H1 (cell line): Measurements from ENCODE around the gene FIP1L1. TPM values are rescaled to one million over a fixed set of nuclear protein-coding genes. Genes with fewer than 3 reads are reported as not detected.

Experiments
- CTCF ChIA-PET: fragments of 300-600 bp; sonication (Branson Sonifier 250); formaldehyde crosslinking; loops from one replicate; lab custom pipeline; 2021; ENCODE audit not compliant: partially characterized antibody; lab: Charles Lee
- POLR2A ChIA-PET: fragments of 300-600 bp; sonication (Branson Sonifier 250); formaldehyde crosslinking; loops from one replicate; lab custom pipeline; 2021; ENCODE audit warnings: inconsistent platforms; ENCODE audit not compliant: partially characterized antibody; lab: Charles Lee
- DNase-seq, 2 experiments: peaks; one replicate each; pipeline versions ENCODE4 v3.0.0 to v3.0.0-alpha.2; 2010 to 2022; ENCODE audit warnings: low spot score in 2 of 2, low read depth in 1 of 2, mixed read lengths in 1 of 2
- FAIRE-seq: peaks from 2 replicates; lab custom pipeline; 2011; peaks lifted over from hg19 to GRCh38; lab: Jason Lieb, UNC
- H2AFZ ChIP-seq: 2 replicates; pipeline ENCODE4 v1.8.1; 2012; ENCODE audit warnings: low read length, inconsistent platforms
- H2AK5ac ChIP-seq: 2 replicates; pipeline ENCODE4 v1.6.1; 2013; ENCODE audit warnings: low read depth, low read length
- H2BK120ac ChIP-seq: replicated peaks from 2 replicates; pipeline ENCODE3; 2013; ENCODE audit warnings: low read depth, low read length, inconsistent platforms
- H2BK12ac ChIP-seq: 2 replicates; pipeline ENCODE4 v1.6.1; 2013; ENCODE audit warnings: low read depth, low read length
- H2BK15ac ChIP-seq: 2 replicates; pipeline ENCODE4 v1.6.1; 2013; ENCODE audit warnings: low read length
- H2BK20ac ChIP-seq: 2 replicates; pipeline ENCODE4 v1.6.1; 2013; ENCODE audit warnings: low read length
- H2BK5ac ChIP-seq: 2 replicates; pipeline ENCODE4 v1.6.1; 2013; ENCODE audit warnings: low read depth, low read length
- H3K14ac ChIP-seq: 2 replicates; pipeline ENCODE4 v1.6.1; 2013; ENCODE audit warnings: inconsistent platforms; ENCODE audit not compliant: insufficient read length
- H3K18ac ChIP-seq: 2 replicates; pipeline ENCODE4 v1.6.1; 2013; ENCODE audit warnings: low read length; ENCODE audit errors: extremely low read depth
- H3K23ac ChIP-seq: 2 replicates; pipeline ENCODE4 v1.6.1; 2013; ENCODE audit warnings: inconsistent platforms; ENCODE audit not compliant: insufficient read length
- H3K23me2 ChIP-seq: 2 replicates; pipeline ENCODE4 v1.6.1; 2013; ENCODE audit warnings: low read depth, low read length
- H3K27ac ChIP-seq: 2 replicates; pipeline ENCODE4 v1.6.1; 2011; ENCODE audit warnings: low read depth, low read length, inconsistent platforms
- H3K27me3 ChIP-seq, 4 experiments: replicated peaks in 1 of 4; 1 replicate in 1 of 4; 2 replicates in 3 of 4; pipeline versions ENCODE4 v1.6.1 to v1.8.1; 2011 to 2013; ENCODE audit warnings: low read length in 3 of 4, mild to moderate bottlenecking in 3 of 4, inconsistent platforms in 2 of 4, mixed read lengths in 2 of 4, moderate library complexity in 1 of 4; ENCODE audit not compliant: control insufficient read depth in 3 of 4, insufficient read depth in 3 of 4; ENCODE audit errors: extremely low read depth in 1 of 4
- H3K36me3 ChIP-seq, 4 experiments: 2 replicates each; pipeline versions ENCODE4 v1.6.1 to v1.8.1; 2011 to 2013; ENCODE audit warnings: mild to moderate bottlenecking in 4 of 4, low read length in 3 of 4, moderate library complexity in 2 of 4, control low read depth in 1 of 4, inconsistent platforms in 1 of 4; ENCODE audit not compliant: insufficient read depth in 4 of 4, control insufficient read depth in 2 of 4
- H3K4ac ChIP-seq: replicated peaks from 2 replicates; pipeline ENCODE3; 2013; ENCODE audit warnings: low read length, low read depth, mixed read lengths, inconsistent platforms; ENCODE audit not compliant: insufficient read length
- H3K4me1 ChIP-seq, 4 experiments: replicated peaks in 1 of 4; 1 replicate in 1 of 4; 2 replicates in 3 of 4; pipeline versions ENCODE4 v1.6.1 to v1.8.1; 2011 to 2013; ENCODE audit warnings: low read length in 3 of 4, inconsistent platforms in 2 of 4, mixed read lengths in 1 of 4; ENCODE audit not compliant: insufficient read depth in 4 of 4, control insufficient read depth in 3 of 4
- H3K4me2 ChIP-seq, 2 experiments: 2 replicates each; pipeline versions ENCODE4 v1.6.1 to v1.8.1; 2011 to 2013; ENCODE audit warnings: low read depth in 2 of 2, low read length in 2 of 2, control low read depth in 1 of 2, inconsistent platforms in 1 of 2, mild to moderate bottlenecking in 1 of 2; ENCODE audit not compliant: insufficient read depth in 1 of 2
- H3K4me3 ChIP-seq, 4 experiments: fragments of 200-600, 300-600 bp in 1 of 4; sonication (generic), shearing (Covaris generic), sonication (Bioruptor Twin) in 1 of 4; 2 replicates each; pipeline versions ENCODE4 v1.5.1 to v1.8.1; 2011 to 2016; ENCODE audit warnings: low read length in 4 of 4, low read depth in 3 of 4, control low read depth in 2 of 4, inconsistent platforms in 2 of 4, mild to moderate bottlenecking in 2 of 4, mixed read lengths in 1 of 4, moderate library complexity in 1 of 4; ENCODE audit not compliant: insufficient read depth in 2 of 4; ENCODE audit errors: extremely low read depth in 1 of 4
- H3K56ac ChIP-seq: replicated peaks from 2 replicates; pipeline ENCODE3; 2013; ENCODE audit warnings: low read depth, mild to moderate bottlenecking, mixed read lengths, low read length, inconsistent platforms; ENCODE audit not compliant: insufficient read length
- H3K79me1 ChIP-seq: 2 replicates; pipeline ENCODE4 v1.6.1; 2013; ENCODE audit warnings: low read depth, low read length, control low read depth
- H3K79me2 ChIP-seq, 2 experiments: 2 replicates each; pipeline versions ENCODE4 v1.6.1 to v1.8.1; 2012 to 2013; ENCODE audit warnings: low read length in 2 of 2, mild to moderate bottlenecking in 2 of 2, inconsistent platforms in 1 of 2; ENCODE audit not compliant: insufficient read depth in 2 of 2, control insufficient read depth in 1 of 2
- H3K9ac ChIP-seq, 4 experiments: replicated peaks in 1 of 4; 1 replicate in 1 of 4; 2 replicates in 3 of 4; pipeline versions ENCODE4 v1.6.1 to v1.8.1; 2011 to 2013; ENCODE audit warnings: low read depth in 3 of 4, low read length in 3 of 4, control low read depth in 2 of 4, mild to moderate bottlenecking in 2 of 4, moderate library complexity in 2 of 4, inconsistent platforms in 1 of 4; ENCODE audit errors: extremely low read depth in 1 of 4
- H3K9me3 ChIP-seq, 2 experiments: 2 replicates each; pipeline versions ENCODE4 v1.6.1 to v1.8.1; 2012 to 2013; ENCODE audit warnings: mild to moderate bottlenecking in 2 of 2, moderate library complexity in 2 of 2, control low read depth in 1 of 2, inconsistent platforms in 1 of 2, low read depth in 1 of 2, low read length in 1 of 2, mixed read lengths in 1 of 2; ENCODE audit not compliant: insufficient read depth in 2 of 2
- H4K20me1 ChIP-seq, 2 experiments: replicated peaks in 1 of 2; 2 replicates each; pipeline versions ENCODE3 to v1.8.1; 2011 to 2013; ENCODE audit warnings: inconsistent platforms in 2 of 2, low read length in 2 of 2, mild to moderate bottlenecking in 1 of 2; ENCODE audit not compliant: insufficient read depth in 2 of 2, control insufficient read depth in 1 of 2
- H4K5ac ChIP-seq: 2 replicates; pipeline ENCODE4 v1.6.1; 2013; ENCODE audit warnings: low read length, low read depth, mixed read lengths, inconsistent platforms; ENCODE audit not compliant: insufficient read length
- H4K8ac ChIP-seq: 2 replicates; pipeline ENCODE4 v1.8.0; 2013; ENCODE audit warnings: mild to moderate bottlenecking, moderate library complexity, low read length, inconsistent platforms; ENCODE audit not compliant: insufficient read depth; ENCODE audit errors: extremely low read depth
- H4K91ac ChIP-seq: replicated peaks from 2 replicates; pipeline ENCODE3; 2013; ENCODE audit warnings: low read length, mixed read lengths, inconsistent platforms; ENCODE audit not compliant: insufficient read length
- NRF1 ChIP-seq: IDR thresholded peaks from 2 replicates; pipeline ENCODE4 v1.6.1; 2011; ENCODE audit warnings: mild to moderate bottlenecking, low read depth, low read length, improper control_type of control experiment
- YY1 ChIP-seq: IDR thresholded peaks from 2 replicates; pipeline ENCODE4 v1.6.1; 2011; ENCODE audit warnings: low read depth, mild to moderate bottlenecking, low read length
- WGBS, 2 experiments: shearing (Covaris generic) in 1 of 2; methylation state at CpG; one replicate each; pipeline versions ENCODE4 v1.1.6 to v1.1.7; 2013 to 2015; ENCODE audit warnings: low lambda C conversion rate in 2 of 2, mixed read lengths in 2 of 2, inconsistent platforms in 1 of 2, low coverage in 1 of 2, missing lambda C conversion rate in 1 of 2; ENCODE audit not compliant: insufficient replicate concordance in 2 of 2, insufficient coverage in 1 of 2, insufficient read length in 1 of 2; ENCODE audit errors: extremely low coverage in 1 of 2, missing lambda C conversion rate in 1 of 2; 5-methylcytosine and 5-hydroxymethylcytosine counted together
- polyA plus RNA-seq, 7 experiments: library from polyadenylated mRNA; depleted of rRNA in 3 of 7; stranded (reverse) in 5 of 7; unstranded in 2 of 7; fragments of >200 nt in 5 of 7; fragments of 200-250 nt in 2 of 7; gene quantifications; 1 replicate in 5 of 7; 2 replicates in 1 of 7; 4 replicates in 1 of 7; pipeline versions ENCODE4 v1.2.1 to v1.2.3, GENCODE V29; 2011 to 2013; ENCODE audit warnings: missing spikeins in 2 of 7, mixed read lengths in 2 of 7
- total RNA-seq: library from RNA; stranded (reverse); fragmentation: NEBNext Ultra II Directional; extraction: Animal tissue kit (Norgen Biotek cat#: 25700); gene quantifications from 2 replicates; pipeline ENCODE4 v1.2.1, GENCODE V29; 2021

Gene FIP1L1
- total and polyA plus RNA-seq, 2 of the 8 experiments (the other 6 are each of a cell fraction or from before 2014, with no cell fraction given), result 19.5 to 53.7 TPM

GRCh38 chr4:53444954-53445353 is 67.5 kb downstream of the FIP1L1 start:
- Histone ChIP-seq H2BK120ac (no peak overlapping the region), H2BK20ac (no peak overlapping the region), H4K20me1 (peaks cover 0 to 6% of the 10 kb centered on the region in 2 experiments), H3K4me3 (no peak overlapping the region), H3K36me3 (peaks cover 0 to 25% (median 3%) of the 10 kb centered on the region in 4 experiments; a peak in 2 of 8 replicates), H3K4ac (no peak overlapping the region), H4K91ac (no peak overlapping the region), H3K18ac (no peak overlapping the region), H3K56ac (no peak overlapping the region), H2BK12ac (no peak overlapping the region), H3K23ac (no peak overlapping the region), H2AK5ac (no peak overlapping the region), H3K9me3 (no peaks in the 10 kb centered on the region), H3K4me2 (no peak overlapping the region), H4K8ac (no peak overlapping the region), H3K27me3 (no peaks in the 10 kb centered on the region), H3K4me1 (no peaks in the 10 kb centered on the region), H3K14ac (no peak overlapping the region), H3K23me2 (no peaks in the 10 kb centered on the region), H2BK5ac (no peak overlapping the region), H2AFZ (no peak overlapping the region), H3K79me1 (no peaks in the 10 kb centered on the region), H2BK15ac (no peak overlapping the region), H4K5ac (no peak overlapping the region), H3K9ac (no peak overlapping the region), H3K27ac (no peak overlapping the region), H3K79me2 (peaks cover 0 to 3% of the 10 kb centered on the region in 2 experiments; a peak in 1 of 4 replicates)
- DNase-seq (no peak), FAIRE-seq (no peak)
- TF ChIP-seq YY1 (no peak), NRF1 (no peak)
- 84% methylated on average over 2 of the region's 2 CpGs; no CpG with 5 or more reads in 1 of the 2 experiments for WGBS, 2 experiments
- ChIA-PET CTCF (interaction anchor here (1.0 kb wide), 1 partner anchor 789 kb away, joined by 3 read pairs; no protein-coding TSS in a partner anchor), POLR2A (no interaction called here)
